GF-D8 (cell line): ENCODE measurements around the gene PKD1.
"Not testable (repeated sequence)": the region's sequence is repeated elsewhere in the genome, so short reads cannot be mapped to it uniquely, and the experiment has no call there.

Source experiments
- DNase-seq: peaks from one replicate; lab custom pipeline; 2025; lab: John Stamatoyannopoulos, UW

The PKD1 gene

GRCh38 chr16:2150418-2151187, 14.9 kb upstream of the PKD1 start:
- DNase-seq, result no peak

DNA sequence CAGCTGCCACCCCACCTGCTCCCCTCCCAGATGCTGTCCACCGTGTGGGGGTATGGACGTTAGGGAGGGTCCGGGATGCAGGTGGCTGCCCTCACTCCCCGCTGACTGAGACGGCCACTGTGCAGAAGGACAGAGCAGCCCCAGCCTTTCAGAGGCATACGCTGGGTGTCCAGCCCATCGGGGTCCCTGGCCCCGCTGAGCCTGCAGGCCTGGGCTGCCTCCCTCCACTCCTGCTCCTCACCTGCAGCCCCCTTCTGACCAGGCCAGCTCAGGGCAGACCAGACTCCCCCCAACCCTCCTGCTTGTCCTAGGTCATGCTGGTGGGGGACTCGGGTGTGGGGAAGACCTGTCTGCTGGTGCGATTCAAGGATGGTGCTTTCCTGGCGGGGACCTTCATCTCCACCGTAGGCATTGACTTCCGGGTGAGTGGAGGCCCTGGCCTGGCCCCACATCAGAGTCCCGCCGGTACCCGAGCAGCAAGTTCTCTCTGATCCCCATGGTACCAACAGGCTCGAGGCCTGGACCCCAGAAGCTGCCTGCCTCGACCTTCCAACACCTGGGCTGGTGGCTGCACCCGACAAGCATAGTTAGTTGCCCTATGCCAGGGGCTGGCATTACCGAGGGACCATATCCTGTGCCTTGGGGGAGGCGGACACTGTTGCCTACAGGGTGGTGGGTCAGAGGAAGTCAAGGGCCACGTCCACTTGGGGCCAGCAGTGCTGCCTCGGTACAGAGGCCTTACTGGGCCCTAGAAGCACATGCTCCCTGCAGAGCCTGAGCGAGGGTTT, 14.1 kb upstream of the PKD1 start:
- DNase-seq, result no peak

DNA sequence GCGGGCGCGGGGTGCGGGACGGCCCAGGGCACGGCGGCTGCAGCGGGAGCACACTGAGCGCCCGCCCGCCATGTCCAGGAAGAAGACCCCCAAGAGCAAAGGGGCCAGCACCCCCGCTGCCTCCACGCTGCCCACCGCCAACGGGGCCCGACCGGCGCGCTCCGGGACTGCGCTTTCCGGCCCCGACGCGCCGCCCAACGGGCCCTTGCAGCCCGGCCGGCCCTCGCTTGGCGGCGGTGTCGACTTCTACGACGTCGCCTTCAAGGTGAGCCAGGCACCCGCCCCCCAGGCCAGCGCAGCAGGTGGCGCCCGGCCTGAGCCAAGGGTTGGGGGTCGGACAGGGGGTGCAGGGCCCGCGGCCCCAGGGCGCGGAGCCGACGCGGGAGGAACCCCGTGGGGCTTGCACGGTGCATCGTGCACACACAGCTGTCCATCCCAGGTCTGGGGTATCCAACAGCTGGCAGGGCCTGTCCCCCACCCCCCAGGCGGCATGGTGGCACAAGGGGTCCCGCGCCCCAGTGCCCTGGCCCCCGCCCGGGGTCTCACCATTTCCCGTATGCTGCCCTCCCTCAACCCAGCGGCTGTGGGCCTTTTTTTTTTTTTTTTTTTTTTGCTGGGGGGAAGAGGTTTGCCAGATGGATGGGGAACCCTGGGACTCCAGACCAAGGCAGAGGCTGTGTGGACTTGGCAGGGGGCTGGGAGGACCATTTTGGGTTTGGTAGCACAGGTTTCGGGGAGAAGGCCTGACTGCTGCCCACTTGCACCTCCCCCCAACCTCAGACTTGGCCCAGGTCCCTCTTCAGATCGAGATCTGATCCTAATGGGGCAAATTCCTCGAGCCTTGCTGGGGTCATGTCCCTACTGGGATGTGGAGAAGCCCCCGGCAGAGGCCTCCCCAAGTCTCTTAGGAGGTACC, 13.3 kb upstream of the PKD1 start:
- no peak for DNase-seq

GRCh38 chr16:2147981-2148671, 12.4 kb upstream of the PKD1 start, which contains the start of gene RAB26:
Gene RAB26, plus strand, starts transcription at chr16:2148625. Its CDS starts 159 bp downstream, at chr16:2148784.
- no peak for DNase-seq

DNA sequence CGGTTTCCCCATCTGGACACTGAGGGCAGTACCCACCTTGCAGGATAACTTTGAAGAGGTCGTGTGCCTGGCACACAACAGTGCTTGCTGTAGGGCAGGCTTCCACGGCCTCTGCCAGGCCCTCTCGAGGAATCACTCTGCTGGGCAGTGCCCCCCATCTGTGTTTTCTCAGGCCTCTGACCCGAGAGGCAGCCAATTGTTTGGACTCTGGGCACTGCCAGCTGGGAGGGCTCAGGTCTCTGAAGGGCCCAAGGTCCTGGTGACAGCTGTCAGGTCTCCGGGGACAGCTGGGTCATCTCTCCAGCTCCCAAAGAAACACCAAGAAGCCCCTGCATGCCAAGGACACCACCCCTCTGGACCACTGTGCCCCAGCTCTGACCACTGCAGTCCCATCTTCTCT, 11.7 kb upstream of the PKD1 start:
- no peak for DNase-seq

DNA sequence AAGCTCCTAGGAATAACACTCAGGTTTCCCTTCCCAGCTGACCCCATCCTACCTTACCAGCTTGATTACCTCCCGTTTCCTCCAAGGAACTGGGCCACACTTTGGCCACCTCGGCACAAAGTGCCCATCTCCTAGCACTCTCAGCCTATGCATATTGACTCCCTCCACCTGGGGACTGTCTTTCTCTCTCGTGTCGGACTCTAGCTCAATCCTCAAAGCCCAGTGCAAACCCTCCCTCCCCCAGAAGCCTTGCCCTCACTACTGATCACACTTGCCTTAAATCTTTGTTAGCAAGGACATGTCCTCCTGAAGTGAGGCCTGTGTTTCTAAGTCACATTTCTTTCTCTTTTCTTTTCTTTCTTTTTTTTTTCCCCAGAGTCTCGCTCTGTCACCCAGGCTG, 10.1 kb upstream of the PKD1 start:
- no peak for DNase-seq

GRCh38 chr16:2143878-2144485, 8.3 kb upstream of the PKD1 start:
- DNase-seq, result no peak

DNA sequence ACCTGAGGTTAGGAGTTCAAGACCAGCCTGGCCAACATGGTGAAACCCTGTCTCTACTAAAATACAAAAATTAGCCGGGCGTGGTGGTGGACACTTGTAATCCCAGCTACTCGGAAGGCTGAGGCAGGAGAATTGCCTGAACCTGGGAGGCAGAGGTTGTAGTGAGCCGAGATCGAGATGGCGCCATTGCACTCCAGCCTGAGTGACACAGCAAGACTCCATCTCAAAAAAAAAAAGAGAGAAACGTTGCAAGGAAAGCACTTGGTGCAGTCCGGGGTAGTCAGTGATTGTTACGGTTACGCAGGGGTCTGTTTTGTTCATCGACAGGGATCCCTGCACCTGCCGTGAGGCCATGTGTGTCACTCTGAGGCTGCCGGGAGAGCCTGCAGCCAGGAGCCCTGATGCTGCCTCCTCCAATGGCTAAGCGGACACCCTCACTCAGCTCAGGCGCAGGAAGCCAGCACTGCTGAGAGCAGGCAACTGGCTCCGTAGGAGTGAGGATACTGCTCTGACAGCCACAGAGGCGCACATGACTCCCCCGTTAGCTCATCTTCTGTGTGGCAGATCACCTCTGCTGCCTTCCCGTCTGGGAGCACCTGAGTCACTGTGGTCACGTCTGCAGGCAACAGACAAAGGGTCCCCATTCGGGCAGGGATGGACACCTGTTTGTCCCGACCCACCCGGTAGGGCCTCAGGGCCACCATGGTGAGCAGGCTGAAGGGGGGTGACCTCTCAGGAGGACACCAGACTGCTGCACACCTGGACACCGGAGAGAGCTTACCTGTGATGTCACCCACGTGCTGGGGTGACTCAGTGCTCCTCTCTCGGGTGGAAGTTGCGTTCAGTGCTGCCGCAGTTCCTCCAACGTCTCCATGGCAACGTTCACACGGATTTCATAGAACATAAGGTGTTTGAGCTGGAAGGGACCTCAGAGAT, 7.5 kb upstream of the PKD1 start:
- no peak for DNase-seq

GRCh38 chr16:2135071-2135470, 627 bp downstream of the PKD1 start:
- DNase-seq, result not testable (repeated sequence)

DNA sequence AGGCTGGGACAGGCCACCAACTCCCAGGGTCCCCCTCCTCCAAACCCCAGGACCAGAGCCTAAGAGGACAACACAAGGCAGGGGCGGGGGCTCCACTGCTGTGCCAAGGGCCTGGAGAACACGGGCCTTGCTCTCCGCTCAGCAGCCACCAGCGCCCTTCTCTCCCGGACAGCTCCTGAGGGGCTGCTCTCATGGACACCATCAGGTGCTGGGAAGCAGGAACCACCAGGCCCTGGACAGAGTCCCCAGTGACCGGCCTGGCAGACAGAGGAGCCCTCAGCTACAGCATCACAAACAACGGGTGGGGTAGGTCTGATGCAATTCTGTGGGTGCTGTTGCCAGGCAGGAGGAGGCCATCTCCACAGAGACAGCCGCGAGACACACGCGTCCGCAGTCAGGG, 1.9 kb downstream of the PKD1 start:
- DNase-seq, result not testable (repeated sequence)

DNA sequence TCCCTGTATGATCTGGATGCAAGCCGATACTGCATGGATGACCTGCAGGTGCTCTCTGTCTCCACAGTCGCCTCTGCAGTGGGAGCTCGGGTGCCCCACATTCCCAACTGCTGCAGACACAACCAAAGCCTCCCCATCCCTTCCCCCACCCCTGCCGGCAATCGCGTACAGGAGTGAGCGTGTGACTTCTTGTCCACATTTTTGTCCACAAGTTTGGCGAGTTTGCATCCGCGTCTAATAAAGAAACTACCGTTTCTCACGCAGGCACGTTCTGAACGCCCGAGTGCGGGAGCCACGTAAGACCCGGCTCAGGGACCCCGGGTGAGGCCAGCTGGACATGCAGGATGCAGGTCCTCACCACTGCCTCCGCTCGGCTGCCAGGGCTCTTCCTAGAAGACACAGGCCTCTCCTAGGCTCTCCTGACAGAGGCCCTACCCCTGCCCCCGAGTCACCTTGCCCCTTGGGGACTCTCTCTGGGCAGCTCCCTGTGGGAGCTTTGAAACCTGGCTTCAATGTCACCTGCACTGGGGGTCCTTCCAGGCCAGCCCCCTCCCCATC, 5.7 kb downstream of the PKD1 start:
- DNase-seq, result not testable (repeated sequence)

GRCh38 chr16:2129251-2129650, 6.4 kb downstream of the PKD1 start:
- DNase-seq, result not testable (repeated sequence)

DNA sequence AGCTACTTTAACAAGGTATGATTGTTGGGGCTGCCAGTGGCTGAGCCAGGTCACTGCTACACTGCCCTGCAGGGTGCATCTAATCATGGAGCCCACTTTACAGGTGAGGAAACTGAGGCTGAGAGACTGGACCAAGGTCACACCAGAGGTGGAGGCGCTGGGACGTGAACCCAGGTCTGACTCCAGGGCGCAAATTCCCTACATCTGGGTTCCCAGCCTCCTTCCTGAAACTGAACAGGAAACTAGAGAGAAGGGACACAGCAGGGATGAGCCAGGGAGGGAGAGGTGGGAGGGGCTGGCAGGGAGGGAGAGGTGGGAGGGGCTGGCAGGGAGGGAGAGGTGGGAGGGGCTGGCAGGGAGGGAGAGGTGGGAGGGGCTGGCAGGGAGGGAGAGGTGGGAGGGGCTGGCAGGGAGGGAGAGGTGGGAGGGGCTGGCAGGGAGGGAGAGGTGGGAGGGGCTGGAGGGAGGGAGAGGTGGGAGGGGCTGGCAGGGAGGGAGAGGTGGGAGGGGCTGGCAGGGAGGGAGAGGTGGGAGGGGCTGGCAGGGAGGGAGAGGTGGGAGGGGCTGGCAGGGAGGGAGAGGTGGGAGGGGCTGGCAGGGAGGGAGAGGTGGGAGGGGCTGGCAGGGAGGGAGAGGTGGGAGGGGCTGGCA, 7.9 kb downstream of the PKD1 start:
- not testable (repeated sequence) for DNase-seq

- not testable (repeated sequence) for DNase-seq
Measured at GRCh38 chr16:2126928-2127556, 8.7 kb downstream of the PKD1 start.

GRCh38 chr16:2126161-2126743, 9.4 kb downstream of the PKD1 start:
- not testable (repeated sequence) for DNase-seq

DNA sequence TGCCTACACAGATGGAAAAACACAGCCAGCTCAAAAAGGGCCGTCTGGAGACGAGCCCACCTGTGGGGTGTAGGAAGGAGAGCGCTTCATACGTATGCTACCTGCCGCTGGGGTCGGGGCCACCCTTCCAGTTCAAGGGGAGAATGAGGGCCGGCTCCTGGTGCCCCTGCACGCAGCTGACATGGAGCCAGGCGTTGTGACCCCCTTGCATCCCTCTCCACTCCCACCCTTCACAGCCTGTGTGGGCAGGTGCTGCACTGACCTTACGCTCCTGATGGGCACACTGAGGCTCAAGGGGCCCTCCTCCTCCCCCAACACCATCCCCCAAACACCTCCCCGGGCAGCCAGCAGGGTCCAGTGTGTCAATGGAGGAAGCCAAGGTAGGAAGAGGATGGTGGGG, 10.1 kb downstream of the PKD1 start:
- not testable (repeated sequence) for DNase-seq

- DNase-seq, result not testable (repeated sequence)
Measured at GRCh38 chr16:2124694-2125444, 10.8 kb downstream of the PKD1 start.

GRCh38 chr16:2124377-2124693, 11.4 kb downstream of the PKD1 start:
- not testable (repeated sequence) for DNase-seq
